GM10248 (cell line): ENCODE data around the gene IFNLR1.

Experiments
- CTCF ChIA-PET: fragments of 300-600 bp; sonication (Branson Sonifier 250); formaldehyde crosslinking; extraction: SDS; loops from one replicate; lab custom pipeline; 2021; ENCODE audit warnings: antibody characterized with exemption; lab: Yijun Ruan, JAX
- POLR2A ChIA-PET: fragments of 350-650 bp; sonication (Branson Sonifier 250); formaldehyde crosslinking; extraction: SDS; loops from one replicate; lab custom pipeline; 2020; ENCODE audit warnings: antibody characterized with exemption; lab: Yijun Ruan, JAX
- DNase-seq: peaks from one replicate; pipeline ENCODE4 v3.0.0; 2012; ENCODE audit errors: extremely low spot score
- TF ChIP-seq, protein P1 (sequence below): IDR thresholded peaks from 2 replicates; pipeline ENCODE4 v1.5.1; 2012; ENCODE audit warnings: mild to moderate bottlenecking, low read depth; ENCODE audit errors: extremely low read depth, missing control alignments, control extremely low read depth

Gene IFNLR1

DNA sequence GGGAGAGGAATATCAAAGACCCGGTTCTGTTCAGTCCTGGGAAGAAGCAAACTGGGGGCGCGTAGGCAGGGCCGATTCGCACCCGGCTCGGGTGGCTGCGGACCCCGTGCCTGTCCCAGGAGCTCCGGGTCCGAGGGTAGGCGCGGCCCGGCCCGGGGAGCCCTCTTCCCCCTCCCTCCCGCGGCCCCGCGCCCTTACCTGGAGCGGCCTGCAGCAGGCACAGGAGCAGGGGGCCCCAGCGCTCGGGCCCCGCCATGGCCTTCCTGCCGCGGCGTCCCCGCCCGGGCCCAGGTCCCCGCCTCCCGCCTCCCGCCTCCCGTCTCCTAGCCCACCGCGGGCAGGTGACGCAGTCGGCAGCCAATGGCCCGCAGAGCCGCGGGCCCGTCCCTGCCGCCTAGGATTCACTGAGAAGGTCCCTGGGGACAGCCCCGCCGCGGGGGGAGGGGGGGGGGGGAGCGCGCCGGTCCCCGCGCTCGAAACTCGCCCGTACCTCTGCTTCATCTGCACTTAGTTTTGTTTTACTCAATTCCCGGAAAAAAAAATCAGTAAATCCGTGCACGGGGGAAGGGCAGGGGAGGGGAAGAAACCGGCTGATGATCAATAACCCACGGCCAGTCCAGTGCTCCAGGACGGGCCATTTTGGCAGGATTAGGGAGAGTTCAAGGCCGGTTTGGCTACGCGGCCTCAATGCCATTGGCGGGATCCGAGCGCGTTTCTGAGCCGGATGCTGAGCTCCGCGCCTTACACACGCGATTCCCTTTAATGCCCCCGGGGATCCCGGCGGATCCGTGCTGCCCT is at the start of gene IFNLR1:
Gene IFNLR1 (minus strand): TSS at position 297 of the 798 bp plus-strand sequence. CDS start 41 bp downstream, at position 256.
- TF ChIP-seq, protein P1, sequence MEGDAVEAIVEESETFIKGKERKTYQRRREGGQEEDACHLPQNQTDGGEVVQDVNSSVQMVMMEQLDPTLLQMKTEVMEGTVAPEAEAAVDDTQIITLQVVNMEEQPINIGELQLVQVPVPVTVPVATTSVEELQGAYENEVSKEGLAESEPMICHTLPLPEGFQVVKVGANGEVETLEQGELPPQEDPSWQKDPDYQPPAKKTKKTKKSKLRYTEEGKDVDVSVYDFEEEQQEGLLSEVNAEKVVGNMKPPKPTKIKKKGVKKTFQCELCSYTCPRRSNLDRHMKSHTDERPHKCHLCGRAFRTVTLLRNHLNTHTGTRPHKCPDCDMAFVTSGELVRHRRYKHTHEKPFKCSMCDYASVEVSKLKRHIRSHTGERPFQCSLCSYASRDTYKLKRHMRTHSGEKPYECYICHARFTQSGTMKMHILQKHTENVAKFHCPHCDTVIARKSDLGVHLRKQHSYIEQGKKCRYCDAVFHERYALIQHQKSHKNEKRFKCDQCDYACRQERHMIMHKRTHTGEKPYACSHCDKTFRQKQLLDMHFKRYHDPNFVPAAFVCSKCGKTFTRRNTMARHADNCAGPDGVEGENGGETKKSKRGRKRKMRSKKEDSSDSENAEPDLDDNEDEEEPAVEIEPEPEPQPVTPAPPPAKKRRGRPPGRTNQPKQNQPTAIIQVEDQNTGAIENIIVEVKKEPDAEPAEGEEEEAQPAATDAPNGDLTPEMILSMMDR, result no peak
- ChIA-PET POLR2A (interaction anchor here (0.7 to 0.8 kb wide), 3 partner anchors 8 to 376 kb away, joined by 3 read pairs; no protein-coding TSS in a partner anchor), CTCF (interaction anchor here (1.2 to 19.3 kb wide), 7 partner anchors 8 to 228 kb away, joined by 5 to 433 read pairs (median 6); partner anchors contain the start of gene NIPAL3)
- peak; percentile 94 for DNase-seq

DNA sequence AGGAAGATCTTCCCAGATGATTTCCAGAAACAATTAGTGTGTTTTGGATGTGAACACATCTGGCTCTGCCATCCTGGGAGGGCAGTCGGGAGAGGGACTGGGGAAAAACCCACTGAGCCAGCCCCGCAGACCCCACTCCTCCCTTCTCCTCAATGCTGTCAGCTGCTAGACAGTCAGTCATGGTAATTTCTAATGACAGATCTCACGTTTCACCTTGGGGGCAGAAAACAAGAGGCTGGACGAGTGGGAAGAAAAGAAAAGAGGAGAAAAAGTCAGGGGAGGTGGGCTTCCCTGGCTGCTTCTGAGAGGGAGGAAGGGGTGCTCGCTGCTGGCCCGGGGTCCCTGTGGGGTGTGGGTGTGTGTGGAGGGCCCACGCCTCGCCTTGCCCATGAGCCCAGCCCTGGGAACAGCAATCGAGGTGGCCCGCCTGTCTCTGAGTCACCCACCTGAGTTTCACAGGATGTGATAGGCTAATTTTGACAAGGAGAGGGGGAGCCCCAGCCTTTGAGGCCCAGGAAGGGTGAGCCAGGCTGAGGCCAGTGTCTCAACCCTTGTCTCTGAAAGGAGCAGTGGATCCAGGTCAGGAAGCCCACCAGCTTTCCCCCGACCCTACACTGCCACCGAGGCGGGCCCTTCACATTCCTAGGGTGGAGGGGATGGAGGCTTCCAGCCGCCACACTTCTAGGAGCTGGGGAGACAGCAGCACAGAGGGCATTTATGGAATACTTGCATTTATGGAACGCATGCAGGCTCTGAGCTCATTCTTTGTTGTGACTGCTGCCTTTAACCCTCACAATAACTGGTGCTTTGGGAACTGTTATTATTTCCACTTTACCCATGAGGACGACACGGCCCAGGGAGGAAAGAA is 49.1 kb upstream of the IFNLR1 start:
- TF ChIP-seq, protein P1, result no peak
- CTCF ChIA-PET, result interaction anchor here (1.0 to 1.6 kb wide), 4 partner anchors 9 to 155 kb away, joined by 3 to 6 read pairs (median 4); no protein-coding TSS in a partner anchor
- POLR2A ChIA-PET, result no interaction called here
- peak; percentile 78 for DNase-seq

DNA sequence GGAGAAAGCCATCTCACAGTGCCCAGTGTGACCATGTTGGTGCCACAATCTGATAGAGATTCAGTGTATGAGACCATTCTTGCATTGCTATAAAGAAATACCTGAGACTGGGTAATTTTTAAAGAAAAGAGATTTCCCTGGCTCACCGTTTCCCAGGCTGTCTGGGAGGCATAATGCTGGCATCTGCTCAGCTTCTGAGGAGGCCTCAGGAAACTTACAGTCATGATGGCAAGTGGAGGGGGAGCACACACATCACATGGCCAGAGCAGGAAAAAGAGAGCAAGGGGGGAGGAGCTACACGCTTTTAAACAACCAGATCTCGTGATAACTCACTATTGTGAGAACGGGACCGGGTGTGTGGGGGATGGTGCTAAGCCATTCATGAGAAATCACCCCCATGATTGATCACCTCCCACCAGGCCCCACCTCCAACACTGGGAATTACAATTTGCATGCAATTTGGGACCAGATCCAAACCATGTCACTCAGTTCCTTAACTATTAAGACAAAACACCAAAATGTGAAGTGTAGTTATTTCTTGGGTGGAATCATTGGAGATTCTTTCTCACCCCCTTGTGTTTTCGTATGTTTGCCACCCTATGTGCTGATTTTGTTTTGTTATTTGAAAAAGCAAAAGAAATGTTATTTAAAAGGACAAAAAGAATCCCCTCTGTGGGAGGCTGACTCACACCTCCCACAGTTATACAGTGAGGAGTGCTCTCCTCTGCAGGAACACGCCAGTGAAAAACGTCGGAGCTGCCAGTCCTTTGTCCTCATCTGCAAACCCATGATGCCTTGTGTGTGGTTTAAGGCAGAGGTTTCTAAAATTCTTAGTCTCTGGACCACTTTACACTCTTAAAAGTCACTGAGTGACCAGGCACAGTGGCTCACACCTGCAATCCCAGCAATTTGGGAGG is 46.9 kb upstream of the IFNLR1 start:
- POLR2A ChIA-PET, result no interaction called here
- no peak for DNase-seq
- TF ChIP-seq, protein P1, result no peak
- CTCF ChIA-PET, result no interaction called here

DNA sequence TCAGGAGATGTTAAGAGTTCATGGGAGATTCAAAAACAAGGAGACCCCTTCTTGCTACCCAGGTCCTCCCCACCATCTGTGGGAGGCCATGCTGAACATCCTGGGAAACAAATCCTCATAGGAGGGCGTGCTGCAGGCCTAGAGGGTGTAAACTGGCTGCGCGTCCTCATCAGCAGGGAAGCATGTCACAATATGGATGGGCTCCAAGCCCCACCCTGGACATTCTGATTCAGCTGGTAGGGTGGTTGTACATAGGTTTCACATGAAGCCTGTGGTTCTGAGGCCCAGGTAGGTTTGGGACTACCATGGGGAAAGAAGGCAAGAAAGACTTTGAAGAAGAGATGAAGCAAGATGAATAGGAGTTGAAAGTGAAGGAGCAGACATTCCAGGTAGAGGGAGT is 44.6 kb upstream of the IFNLR1 start:
- ChIA-PET CTCF (no interaction called here), POLR2A (no interaction called here)
- no peak for DNase-seq
- TF ChIP-seq, protein P1, result no peak

DNA sequence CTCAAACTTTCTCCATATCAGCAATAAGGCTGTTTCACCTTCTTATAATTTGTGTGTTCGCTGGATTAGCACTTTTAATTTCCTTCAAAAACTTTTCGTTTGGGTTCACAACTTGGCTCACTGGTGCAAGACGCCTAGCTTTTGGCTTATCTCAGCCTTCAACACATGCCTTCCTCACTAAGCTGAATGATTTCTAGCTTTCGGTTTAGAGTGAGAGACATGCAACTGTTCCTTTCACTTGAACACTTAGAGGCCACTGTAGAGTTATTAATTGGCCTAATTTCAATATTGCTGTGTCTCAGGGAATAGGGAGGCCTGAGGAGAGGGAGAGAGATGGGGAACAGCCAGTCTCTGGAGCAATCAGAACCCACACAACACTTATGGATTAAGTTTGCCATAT is 41.2 kb upstream of the IFNLR1 start:
- POLR2A ChIA-PET, result no interaction called here
- DNase-seq, result no peak
- CTCF ChIA-PET, result interaction anchor here (0.9 to 2.3 kb wide), 7 partner anchors 8 to 164 kb away, joined by 3 to 11 read pairs (median 6); no protein-coding TSS in a partner anchor
- TF ChIP-seq, protein P1, result no peak
